ENCODE measurements around the gene KCNN4. TPM values are rescaled to one million over a fixed set of nuclear protein-coding genes. Genes with fewer than 3 reads are reported as not detected.
A peak's percentile ranks its signal among the peaks of the same experiment; 100 is the strongest.

KCNN4 gene
- total and polyA plus RNA-seq, 2 of the 13 experiments (the other 11 are each of a cell fraction or from before 2014, with no cell fraction given), result 0.13 to 0.25 TPM

GRCh38 chr19:43754503-43755255, 26.1 kb downstream of the KCNN4 start, which contains the start of gene SMG9 (continued):
- TF ChIP-seq TP53 (CRISPR knock-in tag; conservative IDR thresholded peaks at IDR 0.05) (0 out of 2 replicates have a peak, but pooled peaks have one; percentile 52), ZBTB20 (CRISPR knock-in tag; IDR thresholded peaks at IDR 0.05; ENCODE audit: borderline replicate concordance, low read depth) (no peak), MLX (CRISPR knock-in tag; IDR thresholded peaks at IDR 0.05) (no peak), MNT (IDR thresholded peaks at IDR 0.05) (peak; percentile 63), ZNF225 (CRISPR knock-in tag; IDR thresholded peaks at IDR 0.05) (peak; percentile 44; the same call in 1 of the 2 replicates), ZFP36 (IDR thresholded peaks at IDR 0.05; ENCODE audit: borderline replicate concordance, low read depth, low read length, partially characterized antibody) (no peak), ZNF839 (CRISPR knock-in tag; IDR thresholded peaks at IDR 0.05; ENCODE audit: borderline replicate concordance) (no peak), SETDB1 (CRISPR knock-in tag; IDR thresholded peaks at IDR 0.05; ENCODE audit: borderline replicate concordance) (no peak), KDM1A (CRISPR knock-in tag; IDR thresholded peaks at IDR 0.05) (no peak), ZNF274 (CRISPR knock-in tag; IDR thresholded peaks at IDR 0.05) (peak; percentile 64), PRDM10 (CRISPR knock-in tag; IDR thresholded peaks at IDR 0.05; ENCODE audit: low read depth) (no peak), MED8 (CRISPR knock-in tag; IDR thresholded peaks at IDR 0.05; ENCODE audit: insufficient replicate concordance) (no peak), SNAPC2 (CRISPR knock-in tag; IDR thresholded peaks at IDR 0.05) (no peak), POGZ (CRISPR knock-in tag; IDR thresholded peaks at IDR 0.05) (no peak), ZNF496 (CRISPR knock-in tag; IDR thresholded peaks at IDR 0.05; ENCODE audit: insufficient replicate concordance) (no peak)
- TF ChIP-seq, protein P1, sequence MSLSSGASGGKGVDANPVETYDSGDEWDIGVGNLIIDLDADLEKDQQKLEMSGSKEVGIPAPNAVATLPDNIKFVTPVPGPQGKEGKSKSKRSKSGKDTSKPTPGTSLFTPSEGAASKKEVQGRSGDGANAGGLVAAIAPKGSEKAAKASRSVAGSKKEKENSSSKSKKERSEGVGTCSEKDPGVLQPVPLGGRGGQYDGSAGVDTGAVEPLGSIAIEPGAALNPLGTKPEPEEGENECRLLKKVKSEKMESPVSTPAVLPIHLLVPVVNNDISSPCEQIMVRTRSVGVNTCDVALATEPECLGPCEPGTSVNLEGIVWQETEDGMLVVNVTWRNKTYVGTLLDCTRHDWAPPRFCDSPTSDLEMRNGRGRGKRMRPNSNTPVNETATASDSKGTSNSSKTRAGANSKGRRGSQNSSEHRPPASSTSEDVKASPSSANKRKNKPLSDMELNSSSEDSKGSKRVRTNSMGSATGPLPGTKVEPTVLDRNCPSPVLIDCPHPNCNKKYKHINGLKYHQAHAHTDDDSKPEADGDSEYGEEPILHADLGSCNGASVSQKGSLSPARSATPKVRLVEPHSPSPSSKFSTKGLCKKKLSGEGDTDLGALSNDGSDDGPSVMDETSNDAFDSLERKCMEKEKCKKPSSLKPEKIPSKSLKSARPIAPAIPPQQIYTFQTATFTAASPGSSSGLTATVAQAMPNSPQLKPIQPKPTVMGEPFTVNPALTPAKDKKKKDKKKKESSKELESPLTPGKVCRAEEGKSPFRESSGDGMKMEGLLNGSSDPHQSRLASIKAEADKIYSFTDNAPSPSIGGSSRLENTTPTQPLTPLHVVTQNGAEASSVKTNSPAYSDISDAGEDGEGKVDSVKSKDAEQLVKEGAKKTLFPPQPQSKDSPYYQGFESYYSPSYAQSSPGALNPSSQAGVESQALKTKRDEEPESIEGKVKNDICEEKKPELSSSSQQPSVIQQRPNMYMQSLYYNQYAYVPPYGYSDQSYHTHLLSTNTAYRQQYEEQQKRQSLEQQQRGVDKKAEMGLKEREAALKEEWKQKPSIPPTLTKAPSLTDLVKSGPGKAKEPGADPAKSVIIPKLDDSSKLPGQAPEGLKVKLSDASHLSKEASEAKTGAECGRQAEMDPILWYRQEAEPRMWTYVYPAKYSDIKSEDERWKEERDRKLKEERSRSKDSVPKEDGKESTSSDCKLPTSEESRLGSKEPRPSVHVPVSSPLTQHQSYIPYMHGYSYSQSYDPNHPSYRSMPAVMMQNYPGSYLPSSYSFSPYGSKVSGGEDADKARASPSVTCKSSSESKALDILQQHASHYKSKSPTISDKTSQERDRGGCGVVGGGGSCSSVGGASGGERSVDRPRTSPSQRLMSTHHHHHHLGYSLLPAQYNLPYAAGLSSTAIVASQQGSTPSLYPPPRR (CRISPR knock-in tag; IDR thresholded peaks at IDR 0.05; ENCODE audit: borderline replicate concordance), result 0 out of 2 replicates have a peak, but pooled peaks have one; percentile 13
